ENCODE results near the gene SDK2.

The SDK2 gene

DNA sequence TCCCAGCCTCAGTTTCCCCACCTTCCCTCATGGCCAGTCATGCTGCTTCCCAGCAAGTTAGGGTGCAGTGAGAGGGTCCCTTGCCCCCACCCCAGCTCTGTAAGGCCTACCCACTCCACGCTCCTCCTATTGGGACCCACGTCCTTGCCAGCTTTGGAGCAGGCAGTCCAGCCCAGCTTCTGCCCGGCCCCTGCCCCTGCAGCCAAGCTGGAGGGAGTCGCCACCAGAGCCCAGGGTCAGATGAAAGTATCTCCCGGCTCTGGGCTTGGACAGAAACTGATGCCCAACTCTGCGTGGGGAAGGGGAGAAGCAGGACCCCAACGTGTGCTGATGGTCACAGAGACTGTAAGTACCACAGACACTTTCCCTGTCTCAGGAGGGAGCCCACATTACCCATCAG lies 32.6 kb downstream of the SDK2 start:
- Histone ChIP-seq H3K27ac (ENCODE audit: low read length) (no peak overlapping the region), H3K27me3 (ENCODE audit: control insufficient read depth, insufficient read depth, low read length) (no peaks in the 10 kb centered on the region), H3K9me3 (ENCODE audit: control insufficient read depth, insufficient read depth, low read length) (no peaks in the 10 kb centered on the region), H3K4me1 (ENCODE audit: control insufficient read depth, insufficient read depth, low read length) (peaks cover 9% of the 10 kb centered on the region), H3K4me3 (ENCODE audit: low read length) (no peak overlapping the region), H3K36me3 (ENCODE audit: control insufficient read depth, insufficient read depth, low read length) (no peaks in the 10 kb centered on the region)
- no peak for DNase-seq (ENCODE audit: low read depth, low spot score)
- WGBS (ENCODE audit: insufficient coverage, insufficient read length), result no CpG with 5 or more reads among the region's 7 CpGs

DNA sequence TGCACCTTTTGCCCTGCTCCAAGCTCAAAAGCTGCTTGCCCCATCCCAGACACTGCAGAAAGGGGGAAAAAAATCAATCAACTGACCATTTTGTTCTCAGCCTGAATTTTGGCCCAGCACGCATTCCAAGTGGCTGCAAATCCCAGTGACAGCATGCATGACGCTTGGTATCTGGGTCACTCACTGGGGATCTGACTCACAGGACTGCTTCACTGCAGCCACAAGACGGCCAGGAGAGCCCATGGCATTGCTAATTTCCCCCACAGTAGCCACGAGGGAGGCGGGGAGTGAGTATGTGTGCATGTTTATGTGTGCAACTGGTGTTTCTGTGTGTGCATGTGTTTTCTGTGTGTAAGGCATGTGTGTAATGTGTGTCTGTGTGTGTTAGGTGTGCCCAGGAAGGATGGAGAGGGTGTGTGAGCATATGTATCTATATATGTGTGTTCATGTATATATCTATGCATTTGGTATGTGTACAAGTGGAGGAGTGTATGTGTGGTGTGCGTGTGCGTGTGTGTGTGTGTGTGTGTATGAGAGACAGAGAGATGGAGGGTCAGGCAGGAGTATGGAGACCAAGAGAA lies 33.8 kb downstream of the SDK2 start:
- Histone ChIP-seq H3K27me3 (ENCODE audit: control insufficient read depth, insufficient read depth, low read length) (no peaks in the 10 kb centered on the region), H3K27ac (ENCODE audit: low read length) (no peak overlapping the region), H3K9me3 (ENCODE audit: control insufficient read depth, insufficient read depth, low read length) (no peaks in the 10 kb centered on the region), H3K4me3 (ENCODE audit: low read length) (no peak overlapping the region), H3K36me3 (ENCODE audit: control insufficient read depth, insufficient read depth, low read length) (no peaks in the 10 kb centered on the region), H3K4me1 (ENCODE audit: control insufficient read depth, insufficient read depth, low read length) (peaks cover 8% of the 10 kb centered on the region)
- 100% methylated on average over 2 of the region's 7 CpGs for WGBS (ENCODE audit: insufficient coverage, insufficient read length)
- DNase-seq (ENCODE audit: low read depth, low spot score), result no peak

DNA sequence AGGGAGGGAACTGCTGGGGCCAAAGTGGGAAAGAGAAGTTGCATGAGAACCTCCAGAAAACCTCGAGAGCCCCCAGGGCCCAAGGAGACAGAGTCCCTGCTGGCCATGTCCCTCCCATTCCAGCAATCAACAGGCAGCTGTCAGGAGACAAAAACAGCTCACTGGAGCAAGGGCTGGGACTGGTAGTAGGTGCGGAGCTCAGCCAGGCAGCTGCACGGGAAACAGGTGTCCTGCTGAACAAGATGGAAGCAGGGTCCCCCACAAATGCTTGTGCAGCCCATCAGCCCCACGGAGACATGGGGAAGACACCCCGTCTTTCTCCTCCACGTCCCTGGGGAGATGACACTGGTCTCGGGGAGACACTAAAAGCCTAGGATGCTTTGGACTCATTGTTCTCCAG lies 34.5 kb downstream of the SDK2 start:
- no peaks in the 10 kb centered on the region for H3K36me3 ChIP-seq (ENCODE audit: control insufficient read depth, insufficient read depth, low read length)
- no peak overlapping the region for H3K4me3 ChIP-seq (ENCODE audit: low read length)
- H3K27ac ChIP-seq (ENCODE audit: low read length), result no peak overlapping the region
- H3K27me3 ChIP-seq (ENCODE audit: control insufficient read depth, insufficient read depth, low read length), result no peaks in the 10 kb centered on the region
- peaks cover 6% of the 10 kb centered on the region for H3K4me1 ChIP-seq (ENCODE audit: control insufficient read depth, insufficient read depth, low read length)
- WGBS (ENCODE audit: insufficient coverage, insufficient read length), result no CpG with 5 or more reads among the region's 7 CpGs
- H3K9me3 ChIP-seq (ENCODE audit: control insufficient read depth, insufficient read depth, low read length), result no peaks in the 10 kb centered on the region
- no peak for DNase-seq (ENCODE audit: low read depth, low spot score)

DNA sequence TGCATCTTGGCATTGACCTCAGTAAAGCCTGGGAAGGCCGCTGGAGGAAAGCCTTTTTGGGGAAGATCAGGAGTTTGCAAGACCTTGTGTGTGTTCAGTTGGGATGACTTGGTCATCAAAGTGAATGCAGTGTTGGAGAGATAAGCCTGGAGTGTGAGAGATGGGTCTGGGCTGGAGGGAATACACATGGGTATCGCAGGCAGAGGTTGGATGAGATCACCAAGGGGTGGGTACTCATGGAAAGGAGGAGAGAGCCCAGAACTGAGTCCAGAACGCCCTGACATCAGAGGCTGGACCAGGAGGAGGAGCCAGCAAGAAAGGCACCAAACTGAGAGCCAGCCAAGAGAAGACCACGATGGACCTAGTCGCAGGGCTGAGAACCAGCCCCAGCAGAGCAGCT lies 35.2 kb downstream of the SDK2 start:
- no peaks in the 10 kb centered on the region for H3K36me3 ChIP-seq (ENCODE audit: control insufficient read depth, insufficient read depth, low read length)
- no peak overlapping the region for H3K4me3 ChIP-seq (ENCODE audit: low read length)
- H3K9me3 ChIP-seq (ENCODE audit: control insufficient read depth, insufficient read depth, low read length), result no peaks in the 10 kb centered on the region
- peaks cover 3% of the 10 kb centered on the region for H3K4me1 ChIP-seq (ENCODE audit: control insufficient read depth, insufficient read depth, low read length)
- no CpG with 5 or more reads among the region's 5 CpGs for WGBS (ENCODE audit: insufficient coverage, insufficient read length)
- H3K27me3 ChIP-seq (ENCODE audit: control insufficient read depth, insufficient read depth, low read length), result no peaks in the 10 kb centered on the region
- no peak for DNase-seq (ENCODE audit: low read depth, low spot score)
- no peak overlapping the region for H3K27ac ChIP-seq (ENCODE audit: low read length)

DNA sequence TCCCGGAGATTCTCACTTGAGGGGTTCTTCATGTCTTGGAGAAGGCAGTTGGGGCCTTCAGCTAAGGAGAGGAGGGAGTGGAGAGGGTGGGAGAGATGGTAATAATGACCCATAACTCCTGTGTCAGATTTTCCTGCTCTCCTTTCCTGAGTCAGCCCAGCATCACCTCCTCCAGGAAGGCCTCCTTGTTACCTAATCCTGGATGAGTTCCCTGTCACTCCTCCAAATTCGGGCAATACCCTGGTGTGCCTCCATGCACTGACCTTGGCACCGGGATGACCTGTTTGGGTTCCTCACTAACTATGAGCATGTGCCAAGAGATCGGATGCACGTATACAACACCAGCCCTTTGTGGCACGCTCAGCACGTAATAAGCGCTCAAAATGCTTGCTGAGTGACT lies 38.8 kb downstream of the SDK2 start:
- no peak for DNase-seq (ENCODE audit: low read depth, low spot score)
- WGBS (ENCODE audit: insufficient coverage, insufficient read length), result no CpG with 5 or more reads among the region's 8 CpGs

DNA sequence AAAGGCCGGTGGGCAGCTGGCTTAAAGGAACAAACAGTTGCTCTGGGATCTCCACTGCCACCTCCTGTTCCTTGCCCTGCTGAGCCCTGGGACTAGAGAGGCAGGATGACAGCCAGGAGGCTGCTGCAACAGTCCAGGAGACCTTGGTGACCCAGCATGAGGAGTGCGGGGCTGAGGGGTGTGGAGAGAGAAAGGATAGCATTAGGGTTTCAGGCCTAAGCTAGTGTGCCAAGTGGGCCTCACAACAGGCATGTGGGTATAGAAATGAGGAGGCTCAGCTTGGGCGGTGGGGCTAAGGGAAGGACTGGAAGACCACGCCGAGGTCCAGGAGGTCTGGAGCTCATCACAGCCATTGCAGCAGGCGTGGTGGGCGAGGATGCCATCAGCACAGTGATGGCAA lies 39.8 kb downstream of the SDK2 start:
- H3K27ac ChIP-seq (ENCODE audit: low read length), result no peak overlapping the region
- no peaks in the 10 kb centered on the region for H3K4me1 ChIP-seq (ENCODE audit: control insufficient read depth, insufficient read depth, low read length)
- H3K36me3 ChIP-seq (ENCODE audit: control insufficient read depth, insufficient read depth, low read length), result no peaks in the 10 kb centered on the region
- no CpG with 5 or more reads among the region's 7 CpGs for WGBS (ENCODE audit: insufficient coverage, insufficient read length)
- no peak overlapping the region for H3K4me3 ChIP-seq (ENCODE audit: low read length)
- H3K27me3 ChIP-seq (ENCODE audit: control insufficient read depth, insufficient read depth, low read length), result no peaks in the 10 kb centered on the region
- no peaks in the 10 kb centered on the region for H3K9me3 ChIP-seq (ENCODE audit: control insufficient read depth, insufficient read depth, low read length)
- DNase-seq (ENCODE audit: low read depth, low spot score), result no peak

More for the DNA sequence above, 38.8 kb downstream of the SDK2 start:
- Histone ChIP-seq H3K4me3 (ENCODE audit: low read length) (no peak overlapping the region), H3K4me1 (ENCODE audit: control insufficient read depth, insufficient read depth, low read length) (no peaks in the 10 kb centered on the region), H3K27me3 (ENCODE audit: control insufficient read depth, insufficient read depth, low read length) (no peaks in the 10 kb centered on the region), H3K9me3 (ENCODE audit: control insufficient read depth, insufficient read depth, low read length) (no peaks in the 10 kb centered on the region), H3K36me3 (ENCODE audit: control insufficient read depth, insufficient read depth, low read length) (no peaks in the 10 kb centered on the region), H3K27ac (ENCODE audit: low read length) (no peak overlapping the region)

DNA sequence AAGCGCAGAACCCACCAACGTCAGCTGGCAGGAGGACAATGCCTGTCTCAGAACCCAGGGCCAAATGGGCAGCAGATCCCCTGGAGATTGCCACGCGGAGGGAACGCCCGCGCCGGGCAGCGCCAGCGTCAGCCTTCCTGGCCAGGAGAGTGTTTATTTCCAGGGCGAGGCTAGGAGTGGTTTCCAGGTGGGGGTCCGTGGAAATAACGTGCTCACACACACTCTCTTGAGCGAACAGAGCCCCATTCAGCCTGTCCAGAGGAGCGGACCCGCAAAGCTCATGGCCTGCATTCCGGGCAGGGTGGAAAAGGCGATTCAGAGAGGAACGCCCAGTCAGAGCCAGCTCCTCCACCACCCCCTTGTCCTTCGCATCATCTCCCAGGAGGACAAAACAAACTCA lies 40.3 kb downstream of the SDK2 start:
- DNase-seq (ENCODE audit: low read depth, low spot score), result no peak
- no peak overlapping the region for H3K4me3 ChIP-seq (ENCODE audit: low read length)
- H3K4me1 ChIP-seq (ENCODE audit: control insufficient read depth, insufficient read depth, low read length), result no peaks in the 10 kb centered on the region
- no peaks in the 10 kb centered on the region for H3K36me3 ChIP-seq (ENCODE audit: control insufficient read depth, insufficient read depth, low read length)
- H3K9me3 ChIP-seq (ENCODE audit: control insufficient read depth, insufficient read depth, low read length), result no peaks in the 10 kb centered on the region
- H3K27me3 ChIP-seq (ENCODE audit: control insufficient read depth, insufficient read depth, low read length), result no peaks in the 10 kb centered on the region
- WGBS (ENCODE audit: insufficient coverage, insufficient read length), result no CpG with 5 or more reads among the region's 20 CpGs
- no peak overlapping the region for H3K27ac ChIP-seq (ENCODE audit: low read length)

DNA sequence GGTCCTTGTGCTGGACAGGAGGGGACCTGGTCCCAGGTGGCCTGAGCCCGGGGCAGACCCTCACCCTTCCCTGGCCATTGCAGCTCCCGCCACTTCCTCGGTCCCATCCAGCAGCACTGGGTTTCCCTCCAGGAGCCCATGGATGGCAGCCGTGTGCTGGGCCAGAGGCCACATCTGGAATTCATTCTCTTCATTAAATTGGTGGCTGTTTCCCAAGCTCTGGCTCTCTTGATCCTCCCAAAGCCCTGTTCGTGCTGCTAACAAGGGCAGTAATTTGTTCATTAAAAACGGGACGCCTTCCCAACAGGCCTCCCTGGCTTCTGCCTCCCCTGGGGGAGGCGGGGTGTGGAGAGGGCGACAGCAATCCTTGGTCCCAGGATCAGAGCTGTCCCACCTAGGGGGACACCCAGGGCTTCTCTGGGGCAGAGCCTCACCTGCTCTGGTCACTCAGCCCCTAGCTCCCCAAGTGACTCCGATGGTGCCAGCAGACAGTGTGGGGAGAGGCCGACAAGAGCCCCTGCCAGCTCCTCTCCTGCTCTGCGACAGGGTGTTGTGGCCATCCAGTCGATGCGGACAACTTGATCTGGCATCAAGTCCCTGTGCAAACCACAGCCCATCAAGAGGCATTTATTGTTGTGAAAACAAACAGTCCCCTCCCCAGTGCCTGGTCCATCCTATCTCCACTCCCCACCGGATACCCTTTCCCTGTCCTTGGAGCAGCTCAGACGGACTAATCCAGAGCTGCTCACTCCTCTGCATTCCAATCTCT lies 44.0 kb downstream of the SDK2 start:
- no peak for DNase-seq (ENCODE audit: low read depth, low spot score)

DNA sequence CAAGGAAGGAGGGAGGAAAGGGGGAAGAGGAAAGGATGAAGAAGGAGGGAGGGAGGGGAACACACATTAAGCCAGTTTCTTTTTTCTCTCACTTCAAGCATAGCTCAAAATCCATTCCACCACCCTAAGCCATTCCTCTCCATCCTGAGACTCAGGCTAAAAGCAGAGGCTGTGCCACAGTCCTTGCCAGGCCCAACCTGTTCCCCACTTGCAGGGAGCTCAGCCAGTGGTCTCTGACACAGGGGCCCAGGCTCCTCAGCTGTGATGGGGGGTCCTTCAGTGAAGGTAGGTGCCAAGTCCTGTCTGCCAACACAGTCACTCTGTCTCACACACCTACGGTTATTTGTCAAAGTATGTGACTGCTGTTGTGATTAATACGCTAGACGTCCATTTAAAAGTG lies 44.6 kb downstream of the SDK2 start:
- Histone ChIP-seq H3K27me3 (ENCODE audit: control insufficient read depth, insufficient read depth, low read length) (no peaks in the 10 kb centered on the region), H3K36me3 (ENCODE audit: control insufficient read depth, insufficient read depth, low read length) (no peaks in the 10 kb centered on the region), H3K9me3 (ENCODE audit: control insufficient read depth, insufficient read depth, low read length) (no peaks in the 10 kb centered on the region), H3K4me1 (ENCODE audit: control insufficient read depth, insufficient read depth, low read length) (no peaks in the 10 kb centered on the region), H3K27ac (ENCODE audit: low read length) (no peak overlapping the region), H3K4me3 (ENCODE audit: low read length) (no peak overlapping the region)
- WGBS (ENCODE audit: insufficient coverage, insufficient read length), result no CpG with 5 or more reads among the region's 3 CpGs
- no peak for DNase-seq (ENCODE audit: low read depth, low spot score)

More for the DNA sequence above, 44.0 kb downstream of the SDK2 start:
- Histone ChIP-seq H3K36me3 (ENCODE audit: control insufficient read depth, insufficient read depth, low read length) (no peaks in the 10 kb centered on the region), H3K27me3 (ENCODE audit: control insufficient read depth, insufficient read depth, low read length) (no peaks in the 10 kb centered on the region), H3K27ac (ENCODE audit: low read length) (no peak overlapping the region), H3K4me3 (ENCODE audit: low read length) (no peak overlapping the region), H3K9me3 (ENCODE audit: control insufficient read depth, insufficient read depth, low read length) (no peaks in the 10 kb centered on the region), H3K4me1 (ENCODE audit: control insufficient read depth, insufficient read depth, low read length) (no peaks in the 10 kb centered on the region)
- WGBS (ENCODE audit: insufficient coverage, insufficient read length), result no CpG with 5 or more reads among the region's 16 CpGs

DNA sequence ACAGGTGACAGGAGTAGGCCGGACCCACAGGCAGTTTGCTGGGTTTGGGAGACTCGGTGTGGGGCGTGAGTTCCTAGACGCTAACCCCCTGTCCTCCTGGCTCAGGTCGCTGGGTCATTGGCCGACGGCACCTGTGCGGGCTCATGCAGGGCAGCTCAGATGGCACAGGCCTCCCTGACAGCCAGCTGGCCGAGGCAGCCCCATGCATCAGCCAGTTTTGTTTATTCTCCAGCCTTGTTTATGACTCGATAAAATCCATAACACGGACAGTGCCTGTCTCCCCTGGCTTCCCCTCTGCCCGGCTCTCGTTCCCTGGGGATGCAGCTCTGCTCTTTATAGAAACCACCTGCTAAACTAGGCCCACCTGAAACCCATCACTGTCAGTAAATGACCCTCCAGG lies 46.0 kb downstream of the SDK2 start:
- WGBS (ENCODE audit: insufficient coverage, insufficient read length), result no CpG with 5 or more reads among the region's 13 CpGs
- Histone ChIP-seq H3K4me1 (ENCODE audit: control insufficient read depth, insufficient read depth, low read length) (no peaks in the 10 kb centered on the region), H3K27ac (ENCODE audit: low read length) (no peak overlapping the region), H3K4me3 (ENCODE audit: low read length) (no peak overlapping the region), H3K9me3 (ENCODE audit: control insufficient read depth, insufficient read depth, low read length) (no peaks in the 10 kb centered on the region), H3K36me3 (ENCODE audit: control insufficient read depth, insufficient read depth, low read length) (no peaks in the 10 kb centered on the region), H3K27me3 (ENCODE audit: control insufficient read depth, insufficient read depth, low read length) (no peaks in the 10 kb centered on the region)
- DNase-seq (ENCODE audit: low read depth, low spot score), result no peak

DNA sequence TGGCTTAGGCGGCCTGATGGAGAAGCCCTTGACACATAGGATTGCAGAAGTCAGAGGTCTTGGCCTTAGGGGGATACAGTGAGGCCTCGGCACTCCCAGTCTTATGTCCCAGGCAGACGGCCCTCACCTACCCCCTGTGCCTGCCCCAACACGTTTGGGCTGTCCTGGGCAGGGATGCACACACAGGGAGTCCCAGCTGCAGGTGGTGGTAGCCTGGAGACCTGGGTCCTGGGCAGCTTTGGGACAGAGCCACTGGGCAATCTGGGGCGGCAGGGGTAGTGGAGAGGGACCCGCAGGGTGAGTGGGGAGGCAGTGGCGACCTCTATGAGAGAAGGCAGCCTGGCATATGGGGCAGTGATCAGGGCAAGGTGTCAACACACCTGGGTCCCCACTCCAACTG lies 48.3 kb downstream of the SDK2 start:
- no peaks in the 10 kb centered on the region for H3K4me1 ChIP-seq (ENCODE audit: control insufficient read depth, insufficient read depth, low read length)
- H3K36me3 ChIP-seq (ENCODE audit: control insufficient read depth, insufficient read depth, low read length), result no peaks in the 10 kb centered on the region
- WGBS (ENCODE audit: insufficient coverage, insufficient read length), result no CpG with 5 or more reads among the region's 7 CpGs
- no peak overlapping the region for H3K4me3 ChIP-seq (ENCODE audit: low read length)
- no peaks in the 10 kb centered on the region for H3K9me3 ChIP-seq (ENCODE audit: control insufficient read depth, insufficient read depth, low read length)
- H3K27me3 ChIP-seq (ENCODE audit: control insufficient read depth, insufficient read depth, low read length), result no peaks in the 10 kb centered on the region
- no peak for DNase-seq (ENCODE audit: low read depth, low spot score)
- H3K27ac ChIP-seq (ENCODE audit: low read length), result no peak overlapping the region
